K562 (cell line): ENCODE measurements around the gene GIPR.

Experiments
- CTCF ChIP-seq, 3 experiments: IDR thresholded peaks in 2 of 3; conservative IDR thresholded peaks in 1 of 3; 2 replicates each; pipeline ENCODE4 v1.5.1; 2011 to 2012; ENCODE audit warnings: low read length in 3 of 3, mild to moderate bottlenecking in 3 of 3, control low read depth in 2 of 3, improper control_type of control experiment in 1 of 3, inconsistent platforms in 1 of 3, low read depth in 1 of 3, mixed read lengths in 1 of 3, moderate library complexity in 1 of 3; ENCODE audit not compliant: insufficient read depth in 2 of 3
- DPF2 ChIP-seq: fragments of 450-650 bp; IDR thresholded peaks from 2 replicates; pipeline ENCODE4 v1.6.1; 2016
- HNRNPLL ChIP-seq: fragments of 200-400 bp; formaldehyde crosslinking; IDR thresholded peaks from 2 replicates; pipeline ENCODE4 v1.6.1; 2017; ENCODE audit warnings: low read length, low read depth, mild to moderate bottlenecking; ENCODE audit not compliant: poor library complexity, severe bottlenecking
- JUNB ChIP-seq: fragments of 450-650 bp; formaldehyde crosslinking; conservative IDR thresholded peaks from 2 replicates; pipeline ENCODE4 v1.4.0; 2020; ENCODE audit warnings: mild to moderate bottlenecking
- KLF1 ChIP-seq: fragments of 450-650 bp; IDR thresholded peaks from 2 replicates; pipeline ENCODE4 v1.6.1; 2016; ENCODE audit warnings: missing genetic modification characterization, missing compliant biosample characterization
- NR4A1 ChIP-seq, 2 experiments: fragments of 250-450 bp in 1 of 2; fragments of 450-650 bp in 1 of 2; sonication (Bioruptor Pico) in 1 of 2; IDR thresholded peaks; 2 replicates each; pipeline versions ENCODE4 v1.4.0 to v1.6.1; 2016 to 2020; ENCODE audit warnings: mild to moderate bottlenecking in 2 of 2, missing compliant biosample characterization in 1 of 2, missing genetic modification characterization in 1 of 2, moderate library complexity in 1 of 2

GRCh38 chr19:45630463-45630862, 37.6 kb upstream of the GIPR start:
- TF ChIP-seq NR4A1 (CRISPR knock-in tag; IDR thresholded peaks at IDR 0.05) (no peak), NR4A1 (tag; IDR thresholded peaks at IDR 0.05) (no peak), KLF1 (no peak), JUNB (CRISPR knock-in tag) (no peak), DPF2 (no peak), CTCF (IDR thresholded peaks at IDR 0.05 in 2 of 3, conservative IDR thresholded peaks at IDR 0.05 in 1 of 3; ENCODE audit: insufficient read depth in 2 of 3, low read depth in 1 of 3, low read length in 3 of 3) (no peak), HNRNPLL (no peak)
